ENCODE results near the gene SETBP1. TPM values are rescaled to one million over a fixed set of nuclear protein-coding genes. Genes with fewer than 3 reads are reported as not detected.
A peak's percentile ranks its signal among the peaks of the same experiment; 100 is the strongest.

SETBP1 gene
- total RNA-seq, 1 experiment from 2014 or later, result 9.6 TPM

DNA sequence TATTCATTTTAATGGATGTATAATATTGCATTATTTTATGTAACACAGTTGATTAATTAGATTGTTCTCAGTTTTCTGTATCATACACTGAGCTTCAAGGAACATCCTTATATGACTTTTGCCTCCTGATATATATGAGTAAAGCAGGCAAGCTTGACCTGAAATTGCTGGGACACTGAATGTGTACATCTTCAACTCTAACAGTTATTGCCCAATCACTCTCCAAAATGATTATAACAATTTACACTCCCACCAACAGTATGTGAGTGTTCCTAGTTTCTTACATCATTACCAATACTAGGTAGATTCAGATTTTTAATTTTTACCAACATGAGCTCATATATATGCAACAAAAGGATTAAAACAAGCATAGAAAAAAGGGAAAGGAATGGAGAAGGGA lies 379.4 kb downstream of the SETBP1 start (continued):
- no peak for TF ChIP-seq ATF2 (CRISPR knock-in tag; IDR thresholded peaks at IDR 0.05; ENCODE audit: borderline replicate concordance, low read depth)

DNA sequence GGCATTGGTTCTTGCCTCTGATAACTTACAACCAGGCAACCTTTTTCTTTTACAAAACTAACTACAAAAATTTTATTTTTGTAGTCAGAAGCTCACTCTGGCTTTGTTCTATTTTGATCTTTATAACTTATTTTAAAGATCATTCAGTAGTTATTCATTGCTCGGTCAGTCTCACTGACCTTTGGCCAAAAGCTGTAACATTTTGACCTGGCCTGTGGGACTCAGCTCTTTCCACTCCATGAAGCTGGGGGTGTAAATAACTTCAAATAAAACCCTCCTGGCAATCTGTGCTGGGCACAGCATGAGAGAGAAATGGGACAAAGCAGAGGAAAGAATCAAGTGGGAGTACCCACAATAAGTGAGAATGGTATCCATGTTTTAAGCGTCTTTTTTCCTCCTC lies 380.7 kb downstream of the SETBP1 start:
- ATAC-seq (no peak), DNase-seq (ENCODE audit: low spot score) (no peak)
- H3K36me3 Mint-ChIP-seq, result no peaks in the 10 kb centered on the region
- ChIA-PET POLR2A (no interaction called here), CTCF (no interaction called here)
- H3K4me1 Mint-ChIP-seq, result peaks cover 6% of the 10 kb centered on the region
- H3K9me3 Mint-ChIP-seq, result no peaks in the 10 kb centered on the region
- no peak for TF ChIP-seq ZBTB21 (CRISPR knock-in tag; IDR thresholded peaks at IDR 0.05; ENCODE audit: borderline replicate concordance)
- TF ChIP-seq, protein P1, sequence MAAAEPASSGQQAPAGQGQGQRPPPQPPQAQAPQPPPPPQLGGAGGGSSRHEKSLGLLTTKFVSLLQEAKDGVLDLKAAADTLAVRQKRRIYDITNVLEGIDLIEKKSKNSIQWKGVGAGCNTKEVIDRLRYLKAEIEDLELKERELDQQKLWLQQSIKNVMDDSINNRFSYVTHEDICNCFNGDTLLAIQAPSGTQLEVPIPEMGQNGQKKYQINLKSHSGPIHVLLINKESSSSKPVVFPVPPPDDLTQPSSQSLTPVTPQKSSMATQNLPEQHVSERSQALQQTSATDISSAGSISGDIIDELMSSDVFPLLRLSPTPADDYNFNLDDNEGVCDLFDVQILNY (CRISPR knock-in tag; IDR thresholded peaks at IDR 0.05), result no peak
- no peak for TF ChIP-seq TEAD4 (CRISPR knock-in tag; IDR thresholded peaks at IDR 0.05)
- TF ChIP-seq SOX15 (CRISPR knock-in tag; IDR thresholded peaks at IDR 0.05), result no peak
- no peak for TF ChIP-seq NFATC4 (CRISPR knock-in tag; IDR thresholded peaks at IDR 0.05)
- TF ChIP-seq NFYB (CRISPR knock-in tag; conservative IDR thresholded peaks at IDR 0.05; ENCODE audit: low read depth), result no peak
- TF ChIP-seq NR2C2 (CRISPR knock-in tag; IDR thresholded peaks at IDR 0.05), result no peak
- no peak for TF ChIP-seq ZNF317 (CRISPR knock-in tag; IDR thresholded peaks at IDR 0.05; ENCODE audit: borderline replicate concordance, low read depth)
- TF ChIP-seq ZNF416 (CRISPR knock-in tag; IDR thresholded peaks at IDR 0.05), result no peak
- TF ChIP-seq ZNF396 (CRISPR knock-in tag; IDR thresholded peaks at IDR 0.05; ENCODE audit: borderline replicate concordance), result no peak
- TF ChIP-seq NR1H2 (CRISPR knock-in tag; IDR thresholded peaks at IDR 0.05), result no peak
- no peaks in the 10 kb centered on the region for H3K27me3 Mint-ChIP-seq (ENCODE audit: low read depth)
- H3K27ac Mint-ChIP-seq, result no peak overlapping the region
- no peak overlapping the region for H3K4me3 Mint-ChIP-seq

DNA sequence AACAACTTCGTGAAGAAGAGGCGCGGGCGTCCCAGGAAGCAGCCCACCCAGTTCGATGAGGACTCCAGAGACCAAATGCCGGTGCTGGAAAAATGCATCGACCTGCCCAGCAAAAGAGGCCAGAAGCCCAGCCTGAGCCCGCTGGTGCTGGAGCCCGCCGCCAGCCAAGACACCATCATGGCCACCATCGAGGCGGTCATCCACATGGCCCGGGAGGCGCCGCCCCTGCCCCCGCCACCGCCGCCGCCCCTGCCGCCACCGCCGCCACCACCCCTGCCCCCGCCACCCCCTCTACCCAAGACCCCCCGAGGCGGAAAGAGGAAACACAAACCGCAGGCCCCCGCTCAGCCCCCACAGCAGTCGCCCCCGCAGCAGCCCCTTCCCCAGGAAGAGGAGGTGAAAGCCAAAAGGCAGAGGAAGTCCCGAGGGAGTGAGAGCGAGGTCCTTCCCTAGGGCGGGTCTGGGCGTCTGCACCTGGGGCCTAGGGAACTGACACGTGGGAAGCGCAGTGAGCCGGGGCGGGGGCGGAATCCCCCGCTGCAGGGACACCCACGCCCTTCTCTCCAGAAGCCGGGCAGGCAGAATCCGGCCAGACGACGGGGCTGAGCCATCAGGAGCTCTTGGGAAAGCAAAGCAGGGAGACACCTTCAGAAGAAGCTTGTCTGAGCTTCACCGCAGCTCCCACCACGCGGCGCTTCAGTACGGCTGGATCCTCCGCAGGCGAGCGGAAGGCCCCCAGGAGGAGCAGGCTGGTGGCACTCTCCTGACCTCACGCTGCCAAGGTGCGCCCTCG lies 382.8 kb downstream of the SETBP1 start:
- Mint-ChIP-seq H3K9me3 (no peaks in the 10 kb centered on the region), H3K27ac (no peak overlapping the region), H3K36me3 (no peaks in the 10 kb centered on the region), H3K4me3 (no peak overlapping the region), H3K27me3 (ENCODE audit: low read depth) (no peaks in the 10 kb centered on the region), H3K4me1 (no peaks in the 10 kb centered on the region)
- CTCF ChIA-PET, result no interaction called here
- peak; percentile 36 for ATAC-seq
- POLR2A ChIA-PET, result no interaction called here
- DNase-seq (ENCODE audit: low spot score), result no peak
- no peak for TF ChIP-seq E2F4 (CRISPR knock-in tag; IDR thresholded peaks at IDR 0.05; ENCODE audit: borderline replicate concordance, low read depth)
- TF ChIP-seq FOXK1 (CRISPR knock-in tag; IDR thresholded peaks at IDR 0.05), result no peak
- TF ChIP-seq ZNF396 (CRISPR knock-in tag; IDR thresholded peaks at IDR 0.05; ENCODE audit: borderline replicate concordance), result no peak
- no peak for TF ChIP-seq TEAD1 (CRISPR knock-in tag; IDR thresholded peaks at IDR 0.05)
- TF ChIP-seq SOX15 (CRISPR knock-in tag; IDR thresholded peaks at IDR 0.05), result no peak
- no peak for TF ChIP-seq EMX1 (CRISPR knock-in tag; IDR thresholded peaks at IDR 0.05)
- no peak for TF ChIP-seq SMAD3 (CRISPR knock-in tag; IDR thresholded peaks at IDR 0.05; ENCODE audit: borderline replicate concordance)
- no peak for TF ChIP-seq ZBTB43 (CRISPR knock-in tag; IDR thresholded peaks at IDR 0.05)
- TF ChIP-seq USF1 (CRISPR knock-in tag; IDR thresholded peaks at IDR 0.05), result no peak
- TF ChIP-seq, protein P2, sequence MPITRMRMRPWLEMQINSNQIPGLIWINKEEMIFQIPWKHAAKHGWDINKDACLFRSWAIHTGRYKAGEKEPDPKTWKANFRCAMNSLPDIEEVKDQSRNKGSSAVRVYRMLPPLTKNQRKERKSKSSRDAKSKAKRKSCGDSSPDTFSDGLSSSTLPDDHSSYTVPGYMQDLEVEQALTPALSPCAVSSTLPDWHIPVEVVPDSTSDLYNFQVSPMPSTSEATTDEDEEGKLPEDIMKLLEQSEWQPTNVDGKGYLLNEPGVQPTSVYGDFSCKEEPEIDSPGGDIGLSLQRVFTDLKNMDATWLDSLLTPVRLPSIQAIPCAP (CRISPR knock-in tag; IDR thresholded peaks at IDR 0.05), result no peak
- no peak for TF ChIP-seq MYBL2 (CRISPR knock-in tag; IDR thresholded peaks at IDR 0.05)
- TF ChIP-seq ATF3 (CRISPR knock-in tag; conservative IDR thresholded peaks at IDR 0.05), result no peak
- TF ChIP-seq, protein P3, sequence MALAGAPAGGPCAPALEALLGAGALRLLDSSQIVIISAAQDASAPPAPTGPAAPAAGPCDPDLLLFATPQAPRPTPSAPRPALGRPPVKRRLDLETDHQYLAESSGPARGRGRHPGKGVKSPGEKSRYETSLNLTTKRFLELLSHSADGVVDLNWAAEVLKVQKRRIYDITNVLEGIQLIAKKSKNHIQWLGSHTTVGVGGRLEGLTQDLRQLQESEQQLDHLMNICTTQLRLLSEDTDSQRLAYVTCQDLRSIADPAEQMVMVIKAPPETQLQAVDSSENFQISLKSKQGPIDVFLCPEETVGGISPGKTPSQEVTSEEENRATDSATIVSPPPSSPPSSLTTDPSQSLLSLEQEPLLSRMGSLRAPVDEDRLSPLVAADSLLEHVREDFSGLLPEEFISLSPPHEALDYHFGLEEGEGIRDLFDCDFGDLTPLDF (CRISPR knock-in tag; IDR thresholded peaks at IDR 0.05), result no peak
- no peak for TF ChIP-seq IRF2 (CRISPR knock-in tag; IDR thresholded peaks at IDR 0.05; ENCODE audit: borderline replicate concordance, low read depth)
- TF ChIP-seq TCF7 (CRISPR knock-in tag; IDR thresholded peaks at IDR 0.05; ENCODE audit: low read depth), result no peak
- no peak for TF ChIP-seq GRHL2 (CRISPR knock-in tag; IDR thresholded peaks at IDR 0.05; ENCODE audit: insufficient replicate concordance, severe bottlenecking)
